ENCODE results near the gene CYSRT1.

DNA sequence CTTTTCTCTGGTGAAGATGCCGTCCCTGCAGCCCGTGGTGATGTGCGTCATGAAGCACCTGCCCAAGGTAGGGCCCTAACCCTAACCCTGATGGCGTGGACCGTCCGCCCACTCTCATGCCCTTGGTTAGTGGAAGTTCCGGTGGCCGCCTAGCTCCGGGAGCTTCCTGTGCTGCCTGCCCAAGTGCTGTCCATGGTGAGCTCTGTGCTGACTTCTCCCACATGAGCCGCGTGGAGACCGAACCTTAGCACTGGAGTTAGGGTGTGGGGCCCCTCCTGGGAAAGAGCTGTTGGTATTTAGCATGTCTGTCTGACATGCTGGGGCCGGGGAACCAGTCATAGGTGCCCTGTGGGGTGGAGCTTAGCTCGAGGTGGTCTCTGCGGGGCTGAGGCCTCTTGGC, 31.4 kb downstream of the CYSRT1 start:
- TF ChIP-seq CTCF (optimal IDR thresholded peaks at IDR 0.05 in 1 of 3, IDR thresholded peaks at IDR 0.05 in 1 of 3, conservative IDR thresholded peaks at IDR 0.05 in 1 of 3; ENCODE audit: extremely low read depth in 1 of 3, insufficient read depth in 2 of 3, low read length in 3 of 3) (no peak), EZH2 (IDR thresholded peaks at IDR 0.05; ENCODE audit: low read length) (no peak)
